22Rv1 (cell line): Measurements from ENCODE around the gene BEND7.

Experiments
- ZFX ChIP-seq: fragments of 450-650 bp; IDR thresholded peaks from 2 replicates; pipeline ENCODE4 v1.6.1; 2017; ENCODE audit warnings: antibody characterized with exemption, borderline replicate concordance
- TF ChIP-seq, protein P1 (sequence below): fragments of 450-650 bp; IDR thresholded peaks from 2 replicates; pipeline ENCODE4 v1.5.1; 2017; ENCODE audit warnings: mild to moderate bottlenecking

DNA sequence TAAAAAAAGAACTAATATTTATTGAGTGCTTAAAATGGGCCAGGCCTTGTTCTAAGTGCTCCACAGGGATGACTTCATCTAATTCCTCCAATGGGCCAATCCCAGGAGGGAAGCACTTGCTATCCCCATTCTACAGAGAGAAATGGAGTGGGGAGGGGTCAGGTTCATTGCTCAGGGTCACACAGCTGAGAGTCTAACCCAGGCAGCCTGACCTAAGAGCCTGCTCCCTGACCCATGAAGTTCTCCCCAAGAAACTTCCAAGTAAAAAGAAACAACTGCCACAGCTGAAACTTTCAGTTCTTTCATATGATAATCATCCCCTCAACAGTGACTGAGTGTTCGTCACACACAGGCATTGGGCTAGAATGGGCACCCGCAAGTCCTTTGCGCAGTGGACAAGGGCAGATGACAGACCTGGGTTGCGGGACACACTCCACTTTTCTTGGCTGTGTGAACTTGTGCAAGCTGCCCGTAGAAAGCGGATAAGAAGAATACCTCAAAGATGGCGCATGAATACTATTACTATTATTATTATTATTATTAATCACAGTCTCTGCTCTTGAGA lies 39.7 kb downstream of the BEND7 start:
- TF ChIP-seq, protein P1, sequence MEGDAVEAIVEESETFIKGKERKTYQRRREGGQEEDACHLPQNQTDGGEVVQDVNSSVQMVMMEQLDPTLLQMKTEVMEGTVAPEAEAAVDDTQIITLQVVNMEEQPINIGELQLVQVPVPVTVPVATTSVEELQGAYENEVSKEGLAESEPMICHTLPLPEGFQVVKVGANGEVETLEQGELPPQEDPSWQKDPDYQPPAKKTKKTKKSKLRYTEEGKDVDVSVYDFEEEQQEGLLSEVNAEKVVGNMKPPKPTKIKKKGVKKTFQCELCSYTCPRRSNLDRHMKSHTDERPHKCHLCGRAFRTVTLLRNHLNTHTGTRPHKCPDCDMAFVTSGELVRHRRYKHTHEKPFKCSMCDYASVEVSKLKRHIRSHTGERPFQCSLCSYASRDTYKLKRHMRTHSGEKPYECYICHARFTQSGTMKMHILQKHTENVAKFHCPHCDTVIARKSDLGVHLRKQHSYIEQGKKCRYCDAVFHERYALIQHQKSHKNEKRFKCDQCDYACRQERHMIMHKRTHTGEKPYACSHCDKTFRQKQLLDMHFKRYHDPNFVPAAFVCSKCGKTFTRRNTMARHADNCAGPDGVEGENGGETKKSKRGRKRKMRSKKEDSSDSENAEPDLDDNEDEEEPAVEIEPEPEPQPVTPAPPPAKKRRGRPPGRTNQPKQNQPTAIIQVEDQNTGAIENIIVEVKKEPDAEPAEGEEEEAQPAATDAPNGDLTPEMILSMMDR = no peak
- no peak for TF ChIP-seq ZFX
